ENCODE data around the gene GREM1. TPM values are rescaled to one million over a fixed set of nuclear protein-coding genes. Genes with fewer than 3 reads are reported as not detected.

GREM1 gene
- total and polyA plus RNA-seq, 9 of the 15 experiments (the other 6 are each of a cell fraction or from before 2014, with no cell fraction given), result 0.01 to 0.20 (median 0.06) TPM; not detected in 6

GRCh38 chr15:32792436-32792835 lies 74.6 kb downstream of the GREM1 start (continued):
- TF ChIP-seq ATF3 (IDR thresholded peaks at IDR 0.05), result no peak
- TF ChIP-seq ATF3 (CRISPR knock-in tag; conservative IDR thresholded peaks at IDR 0.05), result no peak
- TF ChIP-seq ERF (CRISPR knock-in tag; IDR thresholded peaks at IDR 0.05), result no peak
- TF ChIP-seq ZSCAN29 (IDR thresholded peaks at IDR 0.05), result no peak
- TF ChIP-seq ZBTB11 (CRISPR knock-in tag; IDR thresholded peaks at IDR 0.05), result no peak

Other genes with a start within 250 kb of the GREM1 start
- gene GOLGA8N, start 124.5 kb upstream of the GREM1 start, total RNA-seq (2014; rRNA removed), result 0.08 and 4.5 TPM in 2 replicates
- gene GOLGA8N, start 124.5 kb upstream of the GREM1 start, total RNA-seq (2014; rRNA removed; fragmentation: Illumina TruSeq; extraction: Trizol), result 0.35 and 0.36 TPM in 2 replicates
- gene GOLGA8N, start 124.5 kb upstream of the GREM1 start, total RNA-seq (2015; rRNA removed; fragmentation: Illumina TruSeq; extraction: Trizol), result 0.23 and 0.25 TPM in 2 replicates
- 0.24 and 0.60 TPM in 2 replicates for gene GOLGA8N, start 124.5 kb upstream of the GREM1 start, total RNA-seq (2021)
- gene GOLGA8N, start 124.5 kb upstream of the GREM1 start, polyA plus RNA-seq (2011; rRNA removed), result 0.17 and 0.37 TPM in 2 replicates
- 0.24 and 0.26 TPM in 2 replicates for gene GOLGA8N, start 124.5 kb upstream of the GREM1 start, polyA plus RNA-seq (2014; fragmentation: Illumina TruSeq; extraction: Trizol)
- under 1 TPM; 0.01 to 0.04 TPM for gene GOLGA8N, start 124.5 kb upstream of the GREM1 start, polyA plus RNA-seq (2014; fragmentation: Nextera tagmentation; extraction: Ambion mirVana)
- gene GOLGA8N, start 124.5 kb upstream of the GREM1 start, polyA plus RNA-seq (2014; rRNA removed), result 0.12 and 0.17 TPM in 2 replicates
- 39.0 and 40.5 TPM in 2 replicates for gene ARHGAP11A, start 102.5 kb upstream of the GREM1 start, total RNA-seq (2014; rRNA removed)
- gene ARHGAP11A, start 102.5 kb upstream of the GREM1 start, total RNA-seq (2014; rRNA removed; fragmentation: Illumina TruSeq; extraction: Trizol), result 68.9 and 89.7 TPM in 2 replicates
- 61.1 and 61.5 TPM in 2 replicates for gene ARHGAP11A, start 102.5 kb upstream of the GREM1 start, total RNA-seq (2015; rRNA removed; fragmentation: Illumina TruSeq; extraction: Trizol)
- 68.4 and 92.5 TPM in 2 replicates for gene ARHGAP11A, start 102.5 kb upstream of the GREM1 start, total RNA-seq (2021)
- gene ARHGAP11A, start 102.5 kb upstream of the GREM1 start, polyA plus RNA-seq (2011; rRNA removed), result 36.9 and 49.8 TPM in 2 replicates
- 76.8 and 81.3 TPM in 2 replicates for gene ARHGAP11A, start 102.5 kb upstream of the GREM1 start, polyA plus RNA-seq (2014; fragmentation: Illumina TruSeq; extraction: Trizol)
- 10 to 100 TPM; 17.5 to 21.0 TPM for gene ARHGAP11A, start 102.5 kb upstream of the GREM1 start, polyA plus RNA-seq (2014; fragmentation: Nextera tagmentation; extraction: Ambion mirVana)
- gene ARHGAP11A, start 102.5 kb upstream of the GREM1 start, polyA plus RNA-seq (2014; rRNA removed), result 50.2 and 66.6 TPM in 2 replicates
- not detected in 2 replicates for gene SCG5, start 76.3 kb upstream of the GREM1 start, total RNA-seq (2014; rRNA removed)
- gene SCG5, start 76.3 kb upstream of the GREM1 start, total RNA-seq (2014; rRNA removed; fragmentation: Illumina TruSeq; extraction: Trizol), result 0.33 TPM in 1 of 2 replicates, not detected in the other
- 0.19 and 0.76 TPM in 2 replicates for gene SCG5, start 76.3 kb upstream of the GREM1 start, total RNA-seq (2015; rRNA removed; fragmentation: Illumina TruSeq; extraction: Trizol)
- 0.31 and 0.33 TPM in 2 replicates for gene SCG5, start 76.3 kb upstream of the GREM1 start, total RNA-seq (2021)
- gene SCG5, start 76.3 kb upstream of the GREM1 start, polyA plus RNA-seq (2011; rRNA removed), result 0.09 and 0.25 TPM in 2 replicates
- not detected in 2 replicates for gene SCG5, start 76.3 kb upstream of the GREM1 start, polyA plus RNA-seq (2014; fragmentation: Illumina TruSeq; extraction: Trizol)
- under 1 TPM; 0.06 to 0.10 TPM for gene SCG5, start 76.3 kb upstream of the GREM1 start, polyA plus RNA-seq (2014; fragmentation: Nextera tagmentation; extraction: Ambion mirVana)
- gene SCG5, start 76.3 kb upstream of the GREM1 start, polyA plus RNA-seq (2014; rRNA removed), result 0.28 TPM in 1 of 2 replicates, not detected in the other

Measured in K562 (cell line).